Omental fat pad (tissue), 4 donors: ENCODE measurements around the gene DPH2. TPM values are rescaled to one million over a fixed set of nuclear protein-coding genes. Genes with fewer than 3 reads are reported as not detected.
A peak's percentile ranks its signal among the peaks of the same experiment; 100 is the strongest.

Experiments
- ATAC-seq: fragments of 150-250 bp; one replicate; pipeline ENCODE4 v1.9.1; 2016; ENCODE audit warnings: mild to moderate bottlenecking, moderate library complexity; ENCODE audit not compliant: low FRiP score
- DNase-seq: peaks from one replicate; pipeline ENCODE4 v3.0.0-alpha.2; 2019; ENCODE audit warnings: low spot score
- total RNA-seq, 4 donors: library from RNA; depleted of rRNA; stranded (reverse); fragments of >200 nt; gene quantifications; one replicate each; pipeline ENCODE4 v1.1.0, GENCODE V29; 2016
- TF ChIP-seq, protein P1 (sequence below), 3 donors: fragments of 450-650 bp; IDR thresholded peaks; one replicate each; pipeline ENCODE4 v1.5.1; 2016 to 2017; ENCODE audit warnings: antibody characterized with exemption in 3 of 3, mild to moderate bottlenecking in 3 of 3, moderate library complexity in 2 of 3

Gene DPH2
- total RNA-seq, 4 donors from 2014 or later: 18.1 to 67.5 (median 23.1) TPM

DNA sequence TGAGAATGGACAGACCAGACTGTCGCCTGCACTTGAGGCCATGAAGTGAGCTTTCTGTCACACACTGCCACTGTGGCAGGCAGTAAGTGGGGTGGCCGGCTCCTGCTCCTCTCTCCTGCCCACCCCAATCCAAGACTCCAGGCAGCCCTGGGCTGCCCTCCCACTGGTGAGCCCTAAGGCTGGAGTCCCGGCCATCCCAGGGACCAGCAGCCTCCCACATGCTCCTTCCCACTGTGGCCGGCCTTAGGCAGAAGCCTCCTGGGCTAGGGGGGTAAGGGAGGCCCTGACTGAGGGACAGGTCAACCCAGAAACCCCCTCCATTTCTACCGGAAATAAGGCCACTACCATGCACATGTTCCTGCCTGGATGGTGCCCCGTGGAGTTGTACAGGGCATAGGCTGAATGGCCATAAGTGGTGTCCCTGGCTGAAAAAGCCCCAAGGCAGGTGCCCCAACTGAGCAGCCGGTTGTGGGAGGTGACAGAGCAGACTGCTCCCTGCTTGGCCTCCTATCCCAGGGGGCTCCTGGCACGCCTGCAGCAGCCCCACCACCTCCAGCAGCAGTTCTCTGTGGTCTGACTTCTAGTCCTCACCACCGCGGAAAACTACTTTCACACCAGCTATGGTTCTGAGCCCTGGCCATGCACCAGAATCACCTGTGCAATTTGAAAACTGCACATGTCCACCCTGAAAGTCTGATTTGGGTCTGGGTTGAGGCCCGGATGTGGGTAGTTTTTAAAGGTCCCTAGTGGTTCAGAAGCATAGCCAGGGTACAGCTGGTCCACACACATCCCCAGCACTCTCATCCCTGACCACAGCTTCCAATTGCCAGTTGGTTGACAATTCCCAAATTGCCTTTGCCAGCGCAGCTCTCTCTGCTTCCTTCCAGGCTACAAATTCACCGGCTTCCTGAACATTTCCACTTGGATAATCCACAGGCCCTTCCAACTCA is 37.8 kb upstream of the DPH2 start:
- no peak for DNase-seq
- TF ChIP-seq, protein P1, sequence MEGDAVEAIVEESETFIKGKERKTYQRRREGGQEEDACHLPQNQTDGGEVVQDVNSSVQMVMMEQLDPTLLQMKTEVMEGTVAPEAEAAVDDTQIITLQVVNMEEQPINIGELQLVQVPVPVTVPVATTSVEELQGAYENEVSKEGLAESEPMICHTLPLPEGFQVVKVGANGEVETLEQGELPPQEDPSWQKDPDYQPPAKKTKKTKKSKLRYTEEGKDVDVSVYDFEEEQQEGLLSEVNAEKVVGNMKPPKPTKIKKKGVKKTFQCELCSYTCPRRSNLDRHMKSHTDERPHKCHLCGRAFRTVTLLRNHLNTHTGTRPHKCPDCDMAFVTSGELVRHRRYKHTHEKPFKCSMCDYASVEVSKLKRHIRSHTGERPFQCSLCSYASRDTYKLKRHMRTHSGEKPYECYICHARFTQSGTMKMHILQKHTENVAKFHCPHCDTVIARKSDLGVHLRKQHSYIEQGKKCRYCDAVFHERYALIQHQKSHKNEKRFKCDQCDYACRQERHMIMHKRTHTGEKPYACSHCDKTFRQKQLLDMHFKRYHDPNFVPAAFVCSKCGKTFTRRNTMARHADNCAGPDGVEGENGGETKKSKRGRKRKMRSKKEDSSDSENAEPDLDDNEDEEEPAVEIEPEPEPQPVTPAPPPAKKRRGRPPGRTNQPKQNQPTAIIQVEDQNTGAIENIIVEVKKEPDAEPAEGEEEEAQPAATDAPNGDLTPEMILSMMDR (IDR thresholded peaks at IDR 0.05): no peak
- ATAC-seq: no peak

DNA sequence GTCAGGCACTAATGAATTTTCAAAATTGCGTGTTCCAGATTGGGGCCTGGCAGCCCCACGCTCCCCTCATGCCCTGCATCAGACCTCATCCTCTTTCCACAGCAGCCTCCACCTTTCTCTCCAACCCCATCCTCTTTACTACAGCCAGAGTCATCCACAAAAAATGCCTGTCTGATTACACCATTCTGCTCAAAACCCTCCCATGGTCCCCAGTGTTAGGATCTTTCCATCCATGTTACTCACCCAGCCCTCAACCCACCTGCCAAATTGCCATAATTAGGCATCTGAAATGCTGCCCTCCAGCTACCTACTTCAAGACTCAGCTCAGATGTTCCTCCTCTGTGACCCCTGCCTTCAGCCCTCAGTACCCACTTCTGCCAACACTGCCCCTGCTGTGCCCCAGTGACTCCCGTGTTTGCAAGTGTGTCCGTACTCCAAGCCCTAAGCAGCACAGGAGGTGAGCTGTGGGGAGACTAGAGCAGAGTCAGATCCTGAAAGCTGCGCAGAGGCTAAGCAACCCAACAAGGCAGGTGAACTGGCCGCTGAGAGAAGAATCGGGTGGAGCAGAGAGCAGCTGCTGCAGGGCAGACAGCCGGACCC is 36.9 kb upstream of the DPH2 start:
- DNase-seq: no peak
- TF ChIP-seq, protein P1 (IDR thresholded peaks at IDR 0.05): no peak
- no peak for ATAC-seq

DNA sequence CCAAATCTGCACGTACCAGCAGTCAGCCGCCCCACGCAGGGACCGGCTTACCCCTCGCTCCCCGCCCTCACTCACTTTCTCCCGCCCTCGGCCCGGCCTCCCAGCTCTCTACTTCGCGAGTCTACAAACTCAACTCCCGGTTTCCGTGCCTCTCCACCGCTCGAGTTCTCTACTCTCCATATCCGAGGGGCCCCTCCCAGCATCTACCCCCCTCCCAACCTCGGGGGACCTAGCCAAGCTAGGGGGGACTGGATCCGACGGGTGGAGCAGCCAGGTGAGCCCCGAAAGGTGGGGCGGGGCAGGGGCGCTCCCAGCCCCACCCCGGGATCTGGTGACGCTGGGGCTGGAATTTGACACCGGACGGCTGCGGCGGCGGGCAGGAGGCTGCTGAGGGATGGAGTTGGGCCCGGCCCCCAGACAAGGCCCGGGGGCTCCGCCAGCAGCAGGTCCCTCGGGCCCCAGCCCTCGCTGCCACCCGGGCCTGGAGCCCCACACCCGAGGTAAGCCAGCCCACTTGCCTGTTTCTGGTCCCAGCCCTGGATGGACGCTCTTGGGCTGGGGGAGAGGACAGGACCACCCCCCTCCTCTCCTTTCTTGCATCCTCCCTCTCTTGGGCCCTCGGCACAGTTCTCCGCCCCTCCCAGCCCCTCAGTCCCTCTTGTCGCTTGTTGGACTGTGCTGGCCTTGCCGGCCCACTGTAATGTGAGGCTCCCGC is 36.3 kb upstream of the DPH2 start, which contains the start of gene ARTN:
Gene ARTN (plus strand): TSS at position 416 of the 715 bp plus-strand sequence. CDS start 1,856 bp downstream, outside the sequence.
- no peak for ATAC-seq
- TF ChIP-seq, protein P1 (IDR thresholded peaks at IDR 0.05): no peak
- no peak for DNase-seq

DNA sequence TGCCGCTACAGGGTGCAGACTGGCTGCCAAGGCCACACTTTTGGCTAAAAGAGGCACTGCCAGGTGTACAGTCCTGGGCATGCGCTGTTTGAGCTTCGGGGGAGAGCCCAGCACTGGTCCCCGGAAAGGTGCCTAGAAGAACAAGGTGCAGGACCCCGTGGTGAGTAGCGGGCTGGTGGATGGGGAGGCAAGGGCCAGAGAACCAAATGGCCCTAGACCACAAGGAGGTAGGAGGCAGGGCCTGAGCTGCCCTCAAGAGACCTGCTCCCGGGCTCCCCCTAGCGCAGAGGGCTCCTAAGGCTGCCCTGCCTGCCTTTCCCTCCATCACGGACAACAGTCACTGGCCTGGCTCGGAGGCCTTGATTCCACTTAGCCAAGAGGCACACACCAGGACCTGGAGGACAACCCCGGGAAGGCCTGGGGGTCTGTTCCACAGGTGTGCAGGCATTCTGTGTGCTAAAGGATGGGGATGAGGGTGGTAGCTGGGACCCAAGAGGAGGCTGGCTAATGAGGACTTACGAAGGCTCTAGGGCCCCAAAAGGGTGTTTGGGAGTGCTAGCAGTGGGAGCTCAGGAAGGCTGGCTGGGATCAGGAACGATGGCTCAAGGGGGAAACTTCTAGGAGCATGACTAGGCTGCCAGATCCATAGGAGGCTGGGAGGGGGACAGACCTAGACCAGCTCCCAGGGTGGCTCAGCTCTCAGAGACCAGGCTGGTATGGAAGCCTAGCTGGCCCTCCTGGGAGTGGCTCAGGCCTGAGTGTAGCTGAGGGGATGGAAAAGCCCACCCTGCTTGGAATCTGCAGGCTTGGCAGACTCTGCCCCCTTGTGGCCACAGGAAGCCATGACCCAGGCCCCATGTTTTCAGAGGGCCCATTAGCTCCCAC is 35.5 kb upstream of the DPH2 start:
- peak; percentile 41 for DNase-seq
- peak; percentile 41 for ATAC-seq

DNA sequence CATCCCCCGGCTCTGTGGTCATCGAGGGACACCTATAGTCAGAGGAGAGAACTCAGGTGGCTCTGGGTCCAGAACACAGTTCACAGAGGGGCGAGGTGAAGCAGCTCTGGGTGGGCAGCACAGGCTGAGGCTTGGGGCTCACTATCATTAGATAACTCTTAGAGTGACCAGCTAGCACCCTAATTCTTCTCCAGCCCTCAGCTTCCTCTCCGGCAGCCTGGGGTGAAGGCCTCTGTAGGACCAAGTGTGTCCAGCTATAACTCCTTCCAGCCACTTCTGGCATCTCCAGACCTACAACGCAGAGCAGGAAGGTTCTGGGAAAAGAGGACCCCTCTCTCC is 34.9 kb upstream of the DPH2 start:
- ATAC-seq: no peak
- no peak for DNase-seq
- TF ChIP-seq, protein P1 (IDR thresholded peaks at IDR 0.05): no peak

More for the DNA sequence above, 35.5 kb upstream of the DPH2 start:
- TF ChIP-seq, protein P1 (IDR thresholded peaks at IDR 0.05): peak in 2 of 3 donors; percentile 41 to 66
